B cell (primary cell): ENCODE measurements around the gene PACSIN3.

Source experiments
- CTCF ChIP-seq: fragments of 200-600 bp; IDR thresholded peaks from one replicate; pipeline ENCODE4 v1.8.0; 2022; ENCODE audit warnings: antibody characterized with exemption, mild to moderate bottlenecking
- EZH2 ChIP-seq: IDR thresholded peaks from 2 replicates; pipeline ENCODE4 v1.6.1; 2012; ENCODE audit warnings: borderline replicate concordance, low read depth, mild to moderate bottlenecking, moderate library complexity, low read length; ENCODE audit not compliant: insufficient read depth, poor library complexity, severe bottlenecking

GRCh38 chr11:47163898-47164297 lies 22.3 kb downstream of the PACSIN3 start:
- no peak for TF ChIP-seq CTCF
- no peak for TF ChIP-seq EZH2
